Esophagus muscularis mucosa (tissue), 3 donors: ENCODE results near the gene IRF4.

ENCODE experiments used
- CTCF ChIP-seq, 3 experiments: fragments of 200-600 bp in 2 of 3; fragments of 450-650 bp in 1 of 3; sonication (generic) in 2 of 3; IDR thresholded peaks; one replicate each; pipeline ENCODE4 v1.5.1; 2017 to 2019; ENCODE audit warnings: antibody characterized with exemption in 3 of 3, mild to moderate bottlenecking in 2 of 3, moderate library complexity in 1 of 3
- EP300 ChIP-seq: sonication (generic); formaldehyde crosslinking; IDR thresholded peaks from one replicate; pipeline ENCODE4 v1.6.1; 2017; ENCODE audit warnings: antibody characterized with exemption

DNA sequence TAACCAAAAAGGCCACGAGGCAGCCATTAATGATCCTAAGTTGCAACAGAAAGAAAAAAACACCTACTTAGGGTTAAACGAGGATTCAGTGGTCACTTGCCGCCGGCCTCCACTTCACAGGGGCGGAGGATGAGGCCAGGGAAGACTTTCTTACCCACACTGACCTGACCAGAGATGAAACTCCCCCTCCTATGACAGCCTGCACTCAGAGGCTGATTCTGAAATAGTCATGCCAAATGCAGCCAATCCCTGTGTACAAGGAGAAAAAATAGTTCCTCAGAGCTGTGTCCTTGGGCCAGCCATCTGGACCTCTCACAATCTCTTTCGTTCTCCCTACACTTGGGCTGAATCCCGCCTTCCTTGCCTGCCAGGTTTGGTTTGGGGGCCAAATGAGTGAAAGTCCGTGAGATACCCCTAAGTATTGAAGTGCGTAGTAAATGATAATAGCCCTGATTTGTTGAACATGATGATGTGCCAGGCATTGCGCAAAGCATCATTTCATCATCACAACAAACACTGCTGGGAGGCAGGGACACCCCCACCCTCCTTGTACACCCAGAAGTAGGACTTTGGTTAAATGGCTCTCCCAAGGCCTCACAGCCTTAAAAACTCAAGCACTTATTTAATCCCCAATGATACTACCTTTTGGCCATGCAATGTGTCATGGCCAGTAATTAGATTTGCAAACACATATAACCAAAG is 3.2 kb upstream of the IRF4 start:
- TF ChIP-seq CTCF (IDR thresholded peaks at IDR 0.05): no peak
- TF ChIP-seq EP300: no peak
